HG02970 (cell line): Measurements from ENCODE around the gene SIK3.
"Not testable (repeated sequence)": the region's sequence is repeated elsewhere in the genome, so short reads cannot be mapped to it uniquely, and the experiment has no call there.

Experiments used
- ATAC-seq: cut with Tn5 transposase; IDR thresholded peaks from one replicate; pipeline ENCODE4 v1.9.1; 2021; ENCODE audit warnings: mild to moderate bottlenecking, moderate library complexity, moderate number of reproducible peaks; ENCODE audit not compliant: unreplicated experiment, low FRiP score

The SIK3 gene

DNA sequence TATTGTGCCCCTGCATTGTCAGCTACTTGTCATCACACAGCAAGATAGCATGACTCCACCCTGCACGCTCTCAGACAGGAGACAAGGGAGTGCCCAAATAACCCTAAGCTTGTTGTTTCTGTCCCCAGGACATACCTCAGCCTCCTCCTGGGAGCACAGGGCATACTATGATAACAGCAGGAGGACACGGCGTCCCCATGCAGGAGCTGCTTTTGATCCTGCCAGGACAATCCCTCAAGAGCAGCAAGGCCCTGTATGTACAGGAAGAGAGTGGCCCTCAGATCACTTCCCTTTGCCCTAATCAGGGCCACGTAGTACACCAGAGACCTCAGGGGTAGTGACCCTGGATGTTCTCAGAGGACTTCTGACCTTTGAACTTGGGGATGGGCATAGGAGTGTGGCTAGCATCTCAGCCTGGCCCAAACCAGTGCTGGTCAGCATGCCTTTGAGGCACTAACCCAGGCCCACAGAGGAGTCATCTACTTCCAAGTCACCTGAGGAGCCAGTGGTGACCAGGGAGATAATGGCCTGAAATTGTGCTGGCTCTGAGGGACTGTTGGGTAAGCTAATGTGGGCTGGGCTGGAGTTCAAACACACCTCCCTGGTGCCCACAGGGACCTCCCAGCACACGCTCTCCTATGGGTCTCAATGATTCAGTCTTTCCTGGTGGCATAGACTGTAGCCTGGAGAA lies 284.3 kb downstream of the SIK3 start:
- ATAC-seq: no peak

DNA sequence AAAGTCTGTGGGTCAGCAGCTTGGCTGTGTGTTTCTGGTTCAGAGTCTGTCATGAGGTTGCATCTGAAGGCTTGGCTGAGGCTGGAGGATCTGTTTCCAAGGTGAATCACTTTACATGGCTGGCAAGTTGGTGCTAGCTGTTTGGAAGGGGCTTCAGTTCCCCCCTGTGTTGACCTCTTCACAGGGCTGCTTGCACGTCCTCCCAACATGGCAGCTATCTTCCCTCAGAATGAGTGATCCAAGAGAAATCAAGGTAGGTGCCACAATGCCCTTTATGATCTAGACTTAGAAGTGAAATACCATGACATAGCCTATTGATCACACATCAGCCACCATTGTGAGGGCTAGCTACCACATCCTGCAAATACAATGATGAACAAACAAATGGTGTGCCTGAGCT lies 285.1 kb downstream of the SIK3 start:
- ATAC-seq: no peak

DNA sequence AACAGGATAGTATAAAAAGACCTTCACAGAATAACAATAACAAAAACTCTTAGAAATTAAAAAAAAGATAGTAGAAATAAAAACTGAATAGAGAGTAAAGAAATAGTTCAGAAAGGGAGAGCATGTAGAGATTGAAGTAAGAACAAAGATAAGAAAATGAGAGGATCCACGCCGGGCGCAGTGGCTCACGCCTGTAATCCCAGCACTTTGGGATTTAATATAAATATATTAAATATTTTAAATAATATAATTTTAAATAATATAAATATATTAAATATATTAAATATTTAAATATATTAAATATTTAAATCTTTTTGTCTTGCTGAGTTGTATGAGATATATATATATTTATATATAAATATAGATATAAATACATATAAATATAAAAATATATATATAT lies 286.1 kb downstream of the SIK3 start:
- ATAC-seq: no peak

DNA sequence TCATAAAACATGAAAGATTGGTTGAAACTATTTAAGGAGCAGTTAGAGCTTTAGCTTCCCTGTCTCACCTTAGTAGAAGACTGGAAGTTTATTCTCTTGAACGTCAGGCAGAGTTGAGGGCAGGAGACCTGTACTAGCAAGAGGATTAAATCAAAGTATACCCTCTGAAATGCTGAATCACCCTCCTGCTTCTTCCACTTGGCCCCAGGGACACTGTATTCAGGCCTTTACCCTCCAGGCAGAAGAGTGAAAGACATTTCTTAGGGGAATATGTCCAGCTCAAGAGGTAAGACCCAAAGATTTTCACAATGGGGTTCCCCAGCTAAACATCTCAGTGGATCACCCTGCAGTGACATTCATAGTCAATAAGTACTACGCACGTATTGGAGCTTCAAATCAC lies 287.0 kb downstream of the SIK3 start:
- ATAC-seq: no peak

DNA sequence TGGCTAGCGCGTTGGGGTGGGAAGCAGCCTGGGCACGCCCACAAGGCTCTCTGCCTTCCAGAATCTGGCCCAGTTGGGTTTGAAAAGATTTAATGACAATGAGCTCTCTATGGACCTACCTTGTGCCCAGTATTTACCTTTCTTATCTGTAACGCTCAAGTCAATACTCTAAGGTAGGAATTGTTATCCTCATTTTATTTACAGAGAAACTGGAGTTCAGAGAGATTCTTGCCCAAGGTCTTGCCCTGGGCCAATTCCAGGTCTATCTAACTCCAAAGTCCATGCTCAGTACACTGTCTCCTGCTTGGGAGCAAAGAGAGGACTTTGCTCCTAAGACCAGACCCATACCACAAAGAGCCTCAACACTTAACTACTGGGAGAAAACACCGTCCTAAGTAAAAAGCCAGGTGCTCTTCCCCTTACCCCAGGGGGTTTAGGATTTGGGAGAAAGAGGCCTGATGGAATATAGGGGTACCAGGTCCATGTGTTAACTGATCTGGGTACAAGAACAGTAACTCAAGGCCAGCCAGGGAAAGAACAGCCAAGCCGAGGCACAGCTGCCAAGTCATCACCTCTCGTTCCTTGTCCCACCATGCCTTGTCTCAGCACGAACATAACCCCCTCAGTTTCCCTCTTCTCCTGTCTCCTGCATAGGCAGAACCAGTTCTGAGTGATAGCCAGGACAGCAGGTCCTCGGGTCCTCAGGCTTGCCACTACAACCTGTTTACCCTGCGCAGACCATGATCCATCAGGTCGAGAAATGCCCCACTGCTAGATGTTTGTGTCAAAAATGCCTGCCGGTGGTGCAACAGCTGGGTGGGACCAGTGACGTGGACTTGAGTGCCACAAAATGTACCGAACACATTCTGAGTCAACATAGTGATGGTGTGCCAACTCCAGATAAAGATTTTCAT lies 289.7 kb downstream of the SIK3 start:
- no peak for ATAC-seq

DNA sequence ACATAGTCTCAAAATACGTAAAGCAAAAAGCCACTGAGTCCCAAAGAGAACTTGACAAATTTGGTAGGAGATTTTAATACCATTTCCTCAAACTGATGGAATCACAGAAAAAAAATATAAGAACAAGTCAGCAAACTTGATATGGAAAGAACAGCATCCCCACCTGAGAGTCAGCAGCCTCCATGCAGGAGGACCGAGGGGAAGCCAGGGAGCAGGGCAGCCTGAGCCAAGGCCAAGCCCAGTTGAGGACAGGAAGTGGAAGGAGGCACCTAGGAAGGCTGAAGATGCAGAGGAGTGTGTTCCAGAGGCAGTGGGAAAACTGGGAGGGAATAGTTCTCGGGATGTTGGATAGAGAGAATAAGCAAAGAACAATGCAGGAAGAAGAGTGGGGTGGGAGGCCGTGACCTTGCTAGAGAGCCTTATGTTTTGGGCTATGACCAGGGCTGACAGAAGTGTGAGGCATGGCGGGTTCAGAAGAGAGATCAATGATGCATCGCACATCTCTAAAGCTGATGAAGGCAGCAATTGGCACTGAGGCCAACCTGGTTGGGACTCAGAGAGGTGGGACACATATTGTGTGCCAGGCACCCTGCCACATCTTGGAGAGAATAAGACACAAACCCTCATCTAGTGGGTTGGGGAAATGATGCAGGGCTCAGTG lies 290.5 kb downstream of the SIK3 start:
- ATAC-seq: no peak

DNA sequence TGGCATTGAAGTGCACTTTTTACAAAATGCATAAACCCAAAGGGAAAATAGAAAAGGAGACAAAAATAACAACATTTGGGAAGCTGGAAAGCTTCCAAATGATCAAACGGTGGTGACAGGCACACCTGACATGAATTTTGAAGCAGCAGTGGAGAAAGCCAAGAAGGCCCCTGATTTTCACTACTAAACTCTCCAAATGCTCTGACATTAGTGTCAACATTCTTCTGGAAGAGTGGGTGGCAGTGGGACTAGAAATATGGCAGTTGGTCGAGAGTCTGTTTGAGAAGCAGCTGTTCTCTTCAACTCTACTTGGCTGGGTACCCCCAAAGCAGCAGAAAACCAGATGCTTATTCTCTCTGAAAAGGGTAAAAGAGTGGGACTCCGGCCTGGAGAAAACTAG lies 294.2 kb downstream of the SIK3 start:
- no peak for ATAC-seq

DNA sequence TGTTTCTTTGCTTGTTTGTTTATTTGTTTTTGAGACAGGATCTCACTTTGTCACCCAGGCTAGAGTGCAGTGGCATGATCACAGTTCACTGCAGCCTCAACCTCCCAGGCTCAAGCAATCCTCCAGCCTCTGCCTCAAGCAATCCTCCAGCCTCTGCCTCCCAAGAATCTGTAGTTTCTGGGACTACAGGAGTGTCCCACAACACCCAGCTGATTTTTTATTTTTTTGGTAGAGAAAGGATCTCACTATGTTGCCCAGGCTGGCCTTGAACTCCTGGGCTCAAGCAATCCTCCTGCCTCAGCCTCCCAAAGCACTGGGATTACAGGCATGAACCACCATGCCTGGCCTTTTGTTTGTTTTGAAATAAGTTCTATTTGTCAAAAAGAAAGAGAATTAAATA lies 296.6 kb downstream of the SIK3 start:
- ATAC-seq: not testable (repeated sequence)

DNA sequence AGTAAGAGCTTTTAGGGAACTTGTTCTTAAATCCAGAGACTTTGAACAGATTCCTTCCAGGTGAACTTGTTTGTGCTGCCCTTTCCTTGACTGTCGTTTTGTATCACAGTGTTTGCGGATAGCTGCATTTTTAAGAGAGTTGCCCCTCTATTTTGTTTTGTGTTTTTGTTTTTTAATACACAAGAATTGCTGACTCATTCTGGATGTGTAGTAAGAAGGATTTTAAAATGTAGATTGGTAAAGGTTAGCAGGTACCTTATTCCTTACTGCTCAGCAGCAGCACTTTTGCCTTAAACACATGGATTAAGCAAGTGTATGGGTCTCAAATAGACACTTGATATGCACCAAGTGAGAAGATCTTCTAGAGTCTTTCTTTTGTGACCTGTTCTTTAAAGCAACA lies 297.6 kb downstream of the SIK3 start:
- no peak for ATAC-seq

DNA sequence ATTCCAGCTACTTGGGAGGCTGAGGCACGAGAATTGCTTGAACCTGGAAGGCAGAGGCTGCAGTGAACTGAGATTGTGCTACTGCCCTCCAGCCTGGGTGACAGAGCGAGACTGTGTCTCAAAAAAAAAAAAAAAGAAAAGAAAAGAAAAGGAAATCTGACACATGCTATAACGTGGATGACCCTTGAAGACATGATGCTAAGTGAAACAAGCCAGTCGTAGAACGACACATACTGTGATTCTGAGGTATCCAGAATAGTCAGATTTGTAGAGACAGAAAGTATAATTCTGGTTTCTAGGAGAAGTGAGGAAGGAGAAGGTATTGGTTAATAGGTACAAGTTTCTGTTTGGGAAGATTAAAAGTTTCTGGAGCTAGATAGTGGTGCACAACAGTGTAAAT lies 299.9 kb downstream of the SIK3 start:
- no peak for ATAC-seq

DNA sequence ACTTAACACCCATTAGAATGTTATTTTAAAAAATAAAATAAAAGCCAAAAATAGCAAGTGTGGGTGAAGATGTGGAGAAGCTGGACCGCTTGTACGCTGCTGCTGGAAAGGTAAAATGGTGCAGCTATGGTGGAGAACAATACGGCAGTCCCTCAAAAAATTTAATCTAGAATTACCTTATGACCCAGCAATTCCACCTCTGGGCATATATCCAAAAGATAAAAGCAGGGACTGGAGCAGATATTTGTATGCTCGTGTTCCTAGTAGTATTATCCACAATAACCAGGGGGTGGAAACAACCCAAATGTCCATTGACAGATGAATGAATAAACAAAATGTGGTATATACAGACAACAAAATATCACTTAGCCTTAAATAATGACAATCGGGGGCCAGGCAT lies 300.4 kb downstream of the SIK3 start:
- ATAC-seq: no peak

DNA sequence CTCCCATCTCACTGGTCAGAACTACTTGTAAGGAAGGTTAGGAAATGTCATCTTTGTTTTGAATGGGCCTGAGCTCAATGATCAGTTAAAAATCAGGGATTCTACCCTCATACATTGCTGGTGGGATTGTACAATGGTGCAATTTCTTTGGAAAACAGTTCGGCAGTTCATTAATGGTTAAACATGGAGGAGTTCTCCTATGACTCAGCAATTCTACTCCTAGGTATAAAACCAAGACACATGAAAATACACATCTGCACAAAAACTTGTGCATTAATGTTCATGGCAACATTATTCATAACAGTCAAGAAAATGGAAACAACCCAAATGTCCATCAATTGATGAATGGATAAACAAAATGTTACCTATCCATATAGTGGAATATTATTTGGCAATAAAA lies 301.7 kb downstream of the SIK3 start:
- no peak for ATAC-seq

DNA sequence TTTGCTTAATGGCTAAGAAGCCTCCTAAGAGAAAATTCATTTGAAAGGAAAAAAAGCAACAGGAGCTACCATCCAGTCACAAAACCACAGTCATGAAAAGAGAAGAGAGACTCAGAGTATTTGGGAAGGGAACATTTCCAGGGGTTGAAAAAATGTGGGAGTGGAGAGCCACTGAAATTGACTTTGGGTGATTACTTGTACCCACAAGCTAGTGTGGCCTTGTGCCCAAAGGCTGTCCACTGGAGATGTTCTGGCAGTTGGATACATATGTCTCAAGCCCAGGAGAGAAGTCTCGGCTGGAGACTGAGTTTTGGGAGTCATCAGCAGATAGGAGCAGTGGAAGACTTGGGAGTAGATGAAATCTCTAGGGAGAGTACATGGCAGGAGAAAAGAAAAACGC lies 303.4 kb downstream of the SIK3 start:
- no peak for ATAC-seq

DNA sequence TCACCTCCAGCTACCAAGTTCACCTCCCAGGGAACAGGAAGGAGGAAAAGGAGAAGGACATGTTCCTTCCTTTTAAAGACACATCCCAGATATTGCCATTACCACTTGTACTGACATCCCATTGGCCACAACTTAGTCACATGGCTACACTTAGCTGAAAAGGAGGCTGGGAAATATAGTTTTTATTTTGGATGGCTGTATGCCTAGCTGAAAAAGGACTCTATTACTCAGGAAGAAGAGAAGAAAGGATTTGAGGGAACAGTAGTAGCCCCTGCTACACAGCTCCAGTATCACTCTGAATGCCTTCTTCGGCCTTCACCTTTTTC lies 304.5 kb downstream of the SIK3 start:
- no peak for ATAC-seq
